ENCODE data around the gene HOOK2. TPM values are rescaled to one million over a fixed set of nuclear protein-coding genes. Genes with fewer than 3 reads are reported as not detected.
A peak's percentile ranks its signal among the peaks of the same experiment; 100 is the strongest.

HOOK2 gene
- total RNA-seq, 4 donors from 2014 or later = 49.9 to 122 (median 65.8) TPM

- peak within 1 kb of the TSS; percentile 10 for H3K4me3 ChIP-seq (ENCODE audit: low read depth, poor library complexity, severe bottlenecking)
- intact Hi-C loops (cut with DNase I; ENCODE audit: low total_unique reads) = no loop called here
- whole genome bisulfite sequencing, 2 donors = 3 to 5% methylated on average over 27 to 28 of the region's 28 CpGs
- DNase-seq (ENCODE audit: low spot score in 2 of 2) = peak in 1 of 2 donors; percentile 88
- TF ChIP-seq POLR2A (IDR thresholded peaks at IDR 0.05) (no peak), CTCF (IDR thresholded peaks at IDR 0.05) (no peak)
These were observed 51.5 kb downstream of the HOOK2 start, which contains the start of gene TNPO2 for GRCh38 chr19:12723641-12724426. Gene TNPO2, minus strand, starts transcription at chr19:12723932. Its CDS starts 2,955 bp downstream, at chr19:12720977.

GRCh38 chr19:12723381-12723640, 52.0 kb downstream of the HOOK2 start:
- DNase-seq (ENCODE audit: low spot score in 2 of 2) = no peak
- no peak for TF ChIP-seq CTCF (IDR thresholded peaks at IDR 0.05)
- intact Hi-C loops (cut with DNase I; ENCODE audit: low total_unique reads) = no loop called here
- WGBS, 2 donors = 0 to 1% methylated on average over 7 of the region's 7 CpGs
- peak overlapping the region; percentile 10 for H3K4me3 ChIP-seq (ENCODE audit: low read depth, poor library complexity, severe bottlenecking)

GRCh38 chr19:12722566-12723380, 52.6 kb downstream of the HOOK2 start:
- TF ChIP-seq POLR2A (IDR thresholded peaks at IDR 0.05) = no peak
- no peak for TF ChIP-seq CTCF (IDR thresholded peaks at IDR 0.05)
- intact Hi-C loops (cut with DNase I; ENCODE audit: low total_unique reads) = no loop called here

GRCh38 chr19:12721656-12722565, 53.4 kb downstream of the HOOK2 start:
- DNase-seq (ENCODE audit: low spot score in 2 of 2) = peak; percentile 51 to 94
- H3K4me3 ChIP-seq (ENCODE audit: low read depth, poor library complexity, severe bottlenecking) = peak overlapping the region; percentile 88
- intact Hi-C loops (cut with DNase I; ENCODE audit: low total_unique reads) = no loop called here
- no peak for TF ChIP-seq CTCF (IDR thresholded peaks at IDR 0.05)
- TF ChIP-seq POLR2A (IDR thresholded peaks at IDR 0.05) = no peak
- 1% methylated on average over 27 to 38 of the region's 65 CpGs for WGBS, 2 donors

More at GRCh38 chr19:12722566-12723380, 52.6 kb downstream of the HOOK2 start:
- DNase-seq (ENCODE audit: low spot score in 2 of 2) = peak; percentile 98 to 99
- peak overlapping the region; percentile 88 for H3K4me3 ChIP-seq (ENCODE audit: low read depth, poor library complexity, severe bottlenecking)
- 0 to 1% methylated on average over 32 of the region's 32 CpGs for WGBS, 2 donors

GRCh38 chr19:12720851-12721655, 54.3 kb downstream of the HOOK2 start:
- no peak for TF ChIP-seq CTCF (IDR thresholded peaks at IDR 0.05)
- no peak for TF ChIP-seq POLR2A (IDR thresholded peaks at IDR 0.05)
- intact Hi-C loops (cut with DNase I; ENCODE audit: low total_unique reads) = no loop called here
- H3K4me3 ChIP-seq (ENCODE audit: low read depth, poor library complexity, severe bottlenecking) = peak overlapping the region; percentile 88
- no peak for DNase-seq (ENCODE audit: low spot score in 2 of 2)
- WGBS, 2 donors = 3 to 8% methylated on average over 53 to 57 of the region's 59 CpGs

Data from lower leg skin (tissue), 4 donors.